Activated B cell treated with CpG ODN at 0.5 μM for 24 hours (primary cell): ENCODE measurements around the gene EMILIN1. TPM values are rescaled to one million over a fixed set of nuclear protein-coding genes. Genes with fewer than 3 reads are reported as not detected.
"Not testable (repeated sequence)": the region's sequence is repeated elsewhere in the genome, so short reads cannot be mapped to it uniquely, and the experiment has no call there.

ENCODE experiments used
- ATAC-seq: fragments of 200-7000 bp; cut with Tn5 transposase; one replicate; pipeline ENCODE4 v1.10.0; 2021; ENCODE audit warnings: low read depth, mild to moderate bottlenecking, moderate library complexity
- CTCF ChIA-PET: fragments of 350-600 bp; sonication (Branson Sonifier 250); formaldehyde crosslinking; loops from one replicate; lab custom pipeline; 2021; ENCODE audit warnings: antibody characterized with exemption; lab: Charles Lee
- POLR2A ChIA-PET: fragments of 350-600 bp; sonication (Branson Sonifier 250); formaldehyde crosslinking; loops from one replicate; lab custom pipeline; 2021; ENCODE audit warnings: antibody characterized with exemption; lab: Charles Lee
- DNase-seq: peaks from one replicate; pipeline ENCODE4 v3.0.0; 2022
- H3K27ac Mint-ChIP-seq: one replicate; pipeline ENCODE4 v1.8.0; 2020; ENCODE audit warnings: mixed read lengths
- H3K27me3 Mint-ChIP-seq: one replicate; pipeline ENCODE4 v1.8.0; 2021; ENCODE audit warnings: mixed read lengths
- H3K36me3 Mint-ChIP-seq: one replicate; pipeline ENCODE4 v1.8.0; 2021; ENCODE audit warnings: low read depth, mixed read lengths
- H3K4me1 Mint-ChIP-seq: one replicate; pipeline ENCODE4 v1.8.0; 2021; ENCODE audit warnings: mixed read lengths
- H3K4me3 Mint-ChIP-seq: one replicate; pipeline ENCODE4 v1.8.0; 2020; ENCODE audit warnings: mild to moderate bottlenecking, mixed read lengths
- H3K9me3 Mint-ChIP-seq: one replicate; pipeline ENCODE4 v1.8.0; 2020; ENCODE audit warnings: mixed read lengths
- intact Hi-C: fragments of 100-400 bp; cut with micrococcal nuclease; formaldehyde crosslinking; loops from one replicate; pipeline ENCODE4 v1.15.1; 2024
- total RNA-seq: library from RNA; stranded (reverse); gene quantifications from 2 replicates; pipeline ENCODE4 v1.2.3, GENCODE V29; 2022
- TF ChIP-seq, protein P1 (sequence below): fragments of 200-600 bp; IDR thresholded peaks from one replicate; pipeline ENCODE4 v1.8.0; 2022; ENCODE audit warnings: antibody characterized with exemption, mild to moderate bottlenecking

EMILIN1 gene
- total RNA-seq, 1 donor from 2014 or later: 0.69 TPM

DNA sequence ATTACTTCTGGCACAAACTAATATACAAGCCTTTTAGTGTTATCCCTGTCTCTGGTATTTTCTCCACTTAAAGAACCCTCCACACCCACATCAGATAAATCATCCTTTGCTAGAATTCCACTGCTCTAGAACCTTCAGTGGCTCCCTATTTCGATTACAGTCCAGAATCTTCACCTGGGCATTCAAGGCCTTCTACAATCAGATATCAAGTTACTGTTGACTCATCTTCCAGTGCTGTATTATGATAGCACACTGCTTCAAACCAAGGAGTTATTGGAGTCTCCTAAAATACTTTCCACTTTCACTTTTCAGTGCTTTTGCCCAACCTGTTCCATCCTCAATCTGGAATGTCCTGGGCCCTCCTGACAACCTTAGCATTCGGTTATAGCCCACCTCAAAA lies 37.1 kb downstream of the EMILIN1 start:
- ChIA-PET CTCF (no interaction called here), POLR2A (no interaction called here)
- Mint-ChIP-seq H3K9me3 (no peaks in the 10 kb centered on the region), H3K27ac (no peak overlapping the region), H3K36me3 (no peaks in the 10 kb centered on the region), H3K4me1 (peaks cover 11% of the 10 kb centered on the region), H3K27me3 (peaks cover 25% of the 10 kb centered on the region), H3K4me3 (no peak overlapping the region)
- ATAC-seq (no peak), DNase-seq (no peak)
- intact Hi-C loops: no loop called here
- TF ChIP-seq, protein P1, sequence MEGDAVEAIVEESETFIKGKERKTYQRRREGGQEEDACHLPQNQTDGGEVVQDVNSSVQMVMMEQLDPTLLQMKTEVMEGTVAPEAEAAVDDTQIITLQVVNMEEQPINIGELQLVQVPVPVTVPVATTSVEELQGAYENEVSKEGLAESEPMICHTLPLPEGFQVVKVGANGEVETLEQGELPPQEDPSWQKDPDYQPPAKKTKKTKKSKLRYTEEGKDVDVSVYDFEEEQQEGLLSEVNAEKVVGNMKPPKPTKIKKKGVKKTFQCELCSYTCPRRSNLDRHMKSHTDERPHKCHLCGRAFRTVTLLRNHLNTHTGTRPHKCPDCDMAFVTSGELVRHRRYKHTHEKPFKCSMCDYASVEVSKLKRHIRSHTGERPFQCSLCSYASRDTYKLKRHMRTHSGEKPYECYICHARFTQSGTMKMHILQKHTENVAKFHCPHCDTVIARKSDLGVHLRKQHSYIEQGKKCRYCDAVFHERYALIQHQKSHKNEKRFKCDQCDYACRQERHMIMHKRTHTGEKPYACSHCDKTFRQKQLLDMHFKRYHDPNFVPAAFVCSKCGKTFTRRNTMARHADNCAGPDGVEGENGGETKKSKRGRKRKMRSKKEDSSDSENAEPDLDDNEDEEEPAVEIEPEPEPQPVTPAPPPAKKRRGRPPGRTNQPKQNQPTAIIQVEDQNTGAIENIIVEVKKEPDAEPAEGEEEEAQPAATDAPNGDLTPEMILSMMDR: no peak

DNA sequence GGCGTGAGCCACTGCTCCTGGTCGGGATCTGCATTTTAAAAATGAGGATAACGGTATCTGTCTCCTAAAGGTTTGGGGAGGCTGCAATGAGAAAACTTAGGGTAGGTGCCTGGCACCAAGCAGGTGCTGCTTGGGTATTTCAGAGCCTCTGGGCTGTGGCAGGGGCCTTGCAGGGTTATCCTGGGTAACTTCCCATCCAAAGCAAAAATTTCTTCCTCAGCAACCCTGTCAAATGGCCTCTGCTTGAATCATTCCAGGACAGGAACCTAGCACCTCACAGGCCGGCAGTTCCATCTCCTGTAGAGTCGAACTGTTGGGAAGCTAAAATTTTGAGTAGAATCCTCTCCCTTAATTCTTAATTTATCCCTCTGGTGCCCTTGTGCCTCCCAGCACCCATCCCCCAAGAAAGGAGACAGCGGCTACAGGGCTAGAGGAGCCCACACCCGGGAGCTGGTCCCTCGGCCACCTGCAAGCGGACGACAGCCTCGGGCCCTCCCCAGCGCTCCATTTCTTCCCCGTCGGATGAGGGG lies 39.6 kb downstream of the EMILIN1 start:
- no peak for ATAC-seq
- Mint-ChIP-seq H3K36me3 (no peaks in the 10 kb centered on the region), H3K9me3 (no peaks in the 10 kb centered on the region), H3K4me3 (no peak overlapping the region), H3K4me1 (peaks cover 13% of the 10 kb centered on the region), H3K27ac (no peak overlapping the region), H3K27me3 (peaks cover 33% of the 10 kb centered on the region)
- POLR2A ChIA-PET: no interaction called here
- TF ChIP-seq, protein P1: no peak
- CTCF ChIA-PET: no interaction called here
- intact Hi-C loops: loop anchor here (2.0 kb wide), 1 partner anchor 17 kb away; the partner anchor contains the start of gene PREB
- no peak for DNase-seq

DNA sequence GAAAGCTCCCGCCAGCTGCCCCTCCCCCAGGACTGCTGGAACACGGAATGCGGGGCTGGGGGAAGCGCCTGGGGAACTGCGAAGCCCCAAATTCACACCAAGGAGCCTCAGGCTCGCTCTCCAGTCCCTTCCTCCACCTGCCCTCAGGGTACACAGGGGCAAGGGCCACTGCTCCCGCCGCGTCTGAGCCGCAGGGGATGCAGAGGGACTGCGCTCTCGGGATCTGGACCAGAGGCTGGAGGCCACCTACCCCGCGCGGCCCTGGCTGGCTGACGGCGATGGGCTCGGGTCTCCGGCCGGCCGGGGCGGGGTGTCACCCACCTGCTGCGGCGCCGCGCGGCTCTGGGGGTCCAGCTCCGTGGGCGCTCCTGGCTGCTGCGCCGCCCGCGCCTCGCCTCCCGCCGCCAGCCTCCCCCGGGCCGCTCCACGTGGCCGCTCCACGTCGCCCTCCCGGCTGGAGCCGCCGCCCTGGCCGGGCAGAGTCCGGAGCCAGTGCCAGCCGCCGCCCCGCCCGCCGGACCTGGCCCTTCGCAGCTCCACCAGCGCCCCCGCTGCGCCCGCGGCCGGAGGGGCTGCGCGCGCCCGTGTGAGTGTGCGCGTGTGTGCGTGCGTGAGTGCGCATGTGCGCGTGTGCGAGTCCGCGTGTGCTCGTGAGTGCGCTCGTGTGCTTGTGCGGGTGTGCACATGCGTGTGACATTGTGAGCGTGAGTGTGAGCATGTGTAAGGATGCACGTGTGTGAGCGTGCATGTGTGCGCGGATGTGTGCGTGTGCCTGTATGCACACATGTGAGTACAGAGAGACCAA lies 40.3 kb downstream of the EMILIN1 start, which contains the start of gene CGREF1:
TSS of gene CGREF1 (minus strand) at position 604 of the 805 bp plus-strand sequence. CDS start 14,762 bp downstream, outside the sequence.
- no peaks in the 10 kb centered on the region for H3K9me3 Mint-ChIP-seq
- DNase-seq (no peak), ATAC-seq (no peak)
- intact Hi-C loops: loop anchor here (2.0 kb wide), 1 partner anchor 16 kb away; the partner anchor contains the start of gene PREB
- ChIA-PET POLR2A (no interaction called here), CTCF (no interaction called here)
- H3K27ac Mint-ChIP-seq: no peak within 1 kb of the TSS
- no peaks in the 10 kb centered on the region for H3K36me3 Mint-ChIP-seq
- H3K27me3 Mint-ChIP-seq: peaks cover 33% of the 10 kb centered on the region
- H3K4me1 Mint-ChIP-seq: peaks cover 17% of the 10 kb centered on the region
- TF ChIP-seq, protein P1: no peak
- H3K4me3 Mint-ChIP-seq: peak within 1 kb of the TSS; percentile 69

DNA sequence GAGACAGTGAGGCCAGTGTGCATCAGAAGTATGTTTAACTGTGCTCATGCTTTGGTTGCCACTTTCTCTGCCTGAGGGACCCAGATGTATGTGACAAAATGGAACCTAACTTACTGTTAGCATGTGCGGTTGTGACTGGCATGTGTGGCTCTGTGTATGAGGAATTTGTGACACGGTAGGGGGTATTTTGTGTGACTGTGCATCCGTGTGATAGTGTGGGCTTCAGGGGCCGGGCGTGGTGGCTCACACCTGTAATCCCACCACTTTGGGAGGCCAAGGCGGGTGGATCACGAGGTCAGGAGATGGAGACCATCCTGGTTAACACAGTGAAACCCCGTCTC lies 40.9 kb downstream of the EMILIN1 start:
- H3K9me3 Mint-ChIP-seq, CTCF ChIA-PET, H3K27ac Mint-ChIP-seq, DNase-seq, POLR2A ChIA-PET, H3K36me3 Mint-ChIP-seq, ATAC-seq: not testable (repeated sequence)
- Mint-ChIP-seq H3K27me3 (peaks cover 33% of the 10 kb centered on the region), H3K4me1 (peaks cover 19% of the 10 kb centered on the region), H3K4me3 (peak overlapping the region; percentile 69)
- intact Hi-C loops: loop anchor here (2.0 kb wide), 1 partner anchor 16 kb away; the partner anchor contains the start of gene PREB

DNA sequence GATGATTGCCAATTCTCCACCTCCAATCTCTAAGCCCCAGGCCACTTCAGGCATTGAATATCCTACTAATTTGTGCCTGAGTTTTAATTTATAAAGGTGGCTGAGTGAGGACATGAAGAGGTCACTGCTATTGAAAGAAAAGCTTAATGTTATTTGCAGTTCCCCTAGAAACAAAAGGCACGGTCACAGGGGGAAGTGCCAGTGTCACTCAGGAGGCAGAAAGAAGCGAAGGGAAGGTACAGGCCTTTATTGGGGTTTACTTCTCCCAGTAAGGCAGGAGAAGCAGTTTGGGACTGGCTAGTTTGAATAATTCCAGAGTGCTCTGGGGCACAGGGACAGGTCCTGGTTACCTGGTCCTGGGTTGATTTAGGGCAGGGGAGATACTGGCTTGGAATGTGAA lies 43.5 kb downstream of the EMILIN1 start:
- CTCF ChIA-PET: no interaction called here
- POLR2A ChIA-PET: no interaction called here

More for the DNA sequence above, 43.5 kb downstream of the EMILIN1 start:
- DNase-seq (no peak), ATAC-seq (no peak)
- Mint-ChIP-seq H3K9me3 (no peaks in the 10 kb centered on the region), H3K36me3 (no peaks in the 10 kb centered on the region), H3K4me1 (peaks cover 19% of the 10 kb centered on the region), H3K4me3 (no peak overlapping the region), H3K27ac (no peak overlapping the region), H3K27me3 (peaks cover 33% of the 10 kb centered on the region)
- TF ChIP-seq, protein P1: no peak
- intact Hi-C loops: no loop called here
